Mucosa of gallbladder (tissue), 1 donor: ENCODE data around the gene CSMD2. TPM values are rescaled to one million over a fixed set of nuclear protein-coding genes. Genes with fewer than 3 reads are reported as not detected.
"Not testable (repeated sequence)": the region's sequence is repeated elsewhere in the genome, so short reads cannot be mapped to it uniquely, and the experiment has no call there.

Experiments
- DNase-seq: peaks from one replicate; pipeline ENCODE4 v3.0.0-alpha.2; 2020; ENCODE audit warnings: low spot score
- total RNA-seq: library from RNA; stranded (reverse); gene quantifications from one replicate; pipeline ENCODE4 v1.2.1, GENCODE V29; 2021
- donor health status: DM: no; HTN: no; CAD: no.

CSMD2 gene
- 6.5 TPM for total RNA-seq

DNA sequence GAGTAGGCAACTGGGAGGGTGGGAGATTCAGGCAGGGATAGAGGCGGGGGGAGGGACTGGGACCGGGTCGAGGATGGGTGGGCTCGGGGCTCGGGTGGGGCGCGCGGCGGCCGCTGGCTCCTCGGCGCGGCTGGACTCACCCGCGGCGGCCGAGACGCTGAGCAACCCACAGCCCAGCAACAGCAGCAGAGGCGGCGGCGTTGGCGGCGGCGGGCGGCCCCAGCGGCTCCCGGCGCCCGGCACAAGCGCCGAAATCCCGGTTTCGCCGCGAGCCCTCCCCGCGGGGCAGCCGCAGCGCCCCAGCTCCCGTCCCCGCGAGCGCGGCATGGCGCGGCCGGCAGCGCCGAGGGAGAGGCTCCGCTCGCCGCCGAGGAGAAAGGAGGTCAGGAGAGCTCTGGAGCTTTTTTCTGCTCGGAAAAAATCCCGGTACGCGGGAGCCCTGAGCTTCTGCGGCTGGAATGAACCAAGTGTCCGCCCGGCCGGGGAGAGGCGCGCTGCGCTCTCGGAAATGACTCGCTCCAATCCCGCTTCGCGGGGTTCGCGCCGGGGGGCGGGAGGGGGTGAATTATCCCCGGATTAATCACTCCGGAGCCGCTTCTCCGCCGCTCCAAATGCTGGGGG lies at the start of gene CSMD2:
Gene CSMD2 (minus strand): TSS at position 460 of the 621 bp plus-strand sequence. CDS start 133 bp downstream, at position 327.
- DNase-seq, result peak; percentile 46

DNA sequence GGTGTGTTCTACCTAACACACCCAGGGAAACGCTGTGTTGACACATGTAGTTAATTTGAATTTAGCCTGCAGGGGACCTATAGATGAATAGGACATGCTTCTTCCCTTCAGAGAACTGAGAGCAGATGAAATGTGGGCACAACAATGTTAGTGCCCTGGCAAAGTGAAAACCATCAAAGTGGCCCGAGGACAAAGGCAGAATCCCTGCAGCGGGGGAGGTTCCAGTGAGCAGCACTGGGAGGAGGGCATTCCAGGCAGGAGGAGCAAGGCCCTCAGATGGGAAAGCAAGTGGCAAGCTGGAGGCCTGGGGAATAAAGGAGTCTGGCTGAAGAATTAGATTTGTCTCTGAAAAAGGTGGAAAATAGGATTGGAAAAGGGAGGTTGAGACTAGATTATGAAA lies 48.9 kb upstream of the CSMD2 start:
- DNase-seq, result no peak

DNA sequence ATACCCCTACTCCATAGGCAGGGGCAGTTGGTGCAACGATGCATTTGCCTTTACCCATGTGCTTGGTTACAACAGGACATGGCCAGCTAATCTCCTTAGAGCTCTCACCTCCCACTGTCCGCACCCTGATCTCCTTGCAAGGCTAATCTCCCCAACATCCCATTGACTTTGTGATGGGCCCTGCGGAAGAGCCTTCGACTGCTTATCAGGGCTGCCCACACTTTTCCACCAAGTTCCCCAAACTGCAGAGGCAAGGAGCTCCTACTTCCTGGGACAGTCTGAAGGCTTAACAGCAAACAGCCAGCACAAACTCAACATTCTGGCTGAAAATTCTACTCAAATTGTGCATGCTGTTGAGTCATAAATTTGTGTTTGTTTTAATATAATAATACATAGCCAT lies 47.6 kb upstream of the CSMD2 start:
- DNase-seq, result no peak

DNA sequence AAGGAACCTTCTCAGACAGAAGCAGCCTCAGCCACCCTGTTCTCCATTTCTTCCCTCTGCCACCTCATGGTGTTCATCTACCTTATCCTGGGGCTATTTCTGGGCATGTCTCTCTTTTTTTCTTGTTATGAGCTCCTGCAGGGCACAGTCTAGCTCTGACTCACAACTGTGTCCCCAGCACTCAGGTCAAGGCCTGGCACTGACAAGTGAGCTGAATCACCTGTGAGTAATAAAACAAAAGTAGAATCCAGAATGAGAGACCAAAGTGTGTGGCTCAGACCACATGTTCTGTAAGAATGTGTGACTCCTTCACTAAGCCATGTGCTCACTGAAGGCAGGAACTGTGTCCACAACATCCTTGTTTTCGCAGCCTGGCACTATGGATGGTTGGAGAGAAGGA lies 34.9 kb upstream of the CSMD2 start:
- DNase-seq, result peak; percentile 58

DNA sequence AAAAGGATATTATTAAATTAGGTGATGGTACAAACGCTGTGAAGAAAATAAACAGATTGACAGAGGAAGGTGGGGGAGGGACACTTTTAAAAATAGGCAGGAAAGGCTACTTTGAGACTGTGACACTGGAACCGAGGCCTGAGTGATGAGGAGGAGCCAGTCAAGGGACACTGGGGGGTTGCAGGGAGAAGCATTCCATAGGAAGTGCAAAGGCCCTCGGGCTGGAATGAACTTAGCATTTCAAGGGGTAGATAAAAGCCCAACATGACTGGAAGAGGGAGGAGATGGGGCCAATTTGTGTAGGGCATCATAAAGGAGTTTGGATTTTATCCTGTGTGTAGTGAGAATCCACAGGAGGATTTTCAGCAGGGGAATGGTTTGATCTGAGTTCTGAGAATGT lies 27.6 kb upstream of the CSMD2 start:
- DNase-seq, result no peak

DNA sequence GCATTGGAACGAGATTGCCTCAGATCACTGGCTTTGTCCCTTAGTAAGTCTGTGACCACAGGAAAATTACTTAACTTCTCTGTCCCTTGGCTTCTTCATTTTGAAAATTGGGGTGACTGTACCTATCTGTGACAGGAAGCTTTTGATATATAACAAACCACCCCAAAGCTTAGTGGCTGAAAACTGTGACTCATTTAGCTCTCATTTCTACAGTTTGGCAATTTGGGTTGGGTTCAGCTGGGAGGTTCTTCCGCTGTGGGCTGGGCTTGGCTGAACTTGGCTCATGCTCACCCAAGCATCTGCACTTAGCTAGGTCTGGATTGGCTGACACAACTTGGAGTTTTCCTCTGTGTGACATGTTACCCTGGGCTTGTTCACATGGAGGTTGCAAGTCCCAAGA lies 25.7 kb upstream of the CSMD2 start:
- no peak for DNase-seq

DNA sequence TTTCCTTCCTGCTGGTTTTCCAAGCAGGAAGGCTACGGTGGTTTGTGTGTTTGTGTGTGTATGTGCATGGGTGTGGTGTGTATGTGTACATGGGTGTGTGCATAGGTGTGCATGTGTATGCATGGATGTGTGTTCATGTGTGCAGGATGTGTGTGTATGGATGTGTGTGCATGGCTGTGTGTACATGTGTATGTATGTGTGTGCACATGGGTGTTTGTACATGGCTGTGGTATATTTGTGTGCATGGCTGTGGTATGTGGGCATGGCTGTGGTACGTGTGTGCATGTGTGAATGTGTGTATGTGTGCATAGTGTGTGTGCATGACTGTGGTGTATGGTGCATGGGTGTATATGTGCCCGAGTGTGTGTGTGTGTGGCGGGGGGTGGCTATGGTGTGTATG lies 24.0 kb upstream of the CSMD2 start:
- DNase-seq, result no peak

DNA sequence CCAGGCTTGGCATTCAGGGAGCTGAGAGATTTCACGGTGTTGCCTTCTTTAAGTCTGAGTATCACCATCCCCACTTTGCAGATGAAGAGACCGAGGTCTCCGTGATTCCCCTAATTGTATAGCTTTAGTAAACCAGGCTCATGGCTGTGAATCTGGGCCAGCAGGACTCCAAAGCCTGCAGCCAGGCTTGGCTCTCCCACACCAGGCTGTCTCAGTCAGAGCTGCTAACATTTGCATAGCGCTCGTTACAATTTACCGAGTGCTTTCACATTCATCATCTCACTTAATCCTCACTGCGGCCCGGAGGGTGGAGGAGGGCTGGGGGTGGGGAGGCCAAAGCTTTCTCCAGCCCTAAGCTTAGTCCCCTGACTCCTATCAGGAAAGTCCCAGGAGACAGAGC lies 23.4 kb upstream of the CSMD2 start:
- no peak for DNase-seq

DNA sequence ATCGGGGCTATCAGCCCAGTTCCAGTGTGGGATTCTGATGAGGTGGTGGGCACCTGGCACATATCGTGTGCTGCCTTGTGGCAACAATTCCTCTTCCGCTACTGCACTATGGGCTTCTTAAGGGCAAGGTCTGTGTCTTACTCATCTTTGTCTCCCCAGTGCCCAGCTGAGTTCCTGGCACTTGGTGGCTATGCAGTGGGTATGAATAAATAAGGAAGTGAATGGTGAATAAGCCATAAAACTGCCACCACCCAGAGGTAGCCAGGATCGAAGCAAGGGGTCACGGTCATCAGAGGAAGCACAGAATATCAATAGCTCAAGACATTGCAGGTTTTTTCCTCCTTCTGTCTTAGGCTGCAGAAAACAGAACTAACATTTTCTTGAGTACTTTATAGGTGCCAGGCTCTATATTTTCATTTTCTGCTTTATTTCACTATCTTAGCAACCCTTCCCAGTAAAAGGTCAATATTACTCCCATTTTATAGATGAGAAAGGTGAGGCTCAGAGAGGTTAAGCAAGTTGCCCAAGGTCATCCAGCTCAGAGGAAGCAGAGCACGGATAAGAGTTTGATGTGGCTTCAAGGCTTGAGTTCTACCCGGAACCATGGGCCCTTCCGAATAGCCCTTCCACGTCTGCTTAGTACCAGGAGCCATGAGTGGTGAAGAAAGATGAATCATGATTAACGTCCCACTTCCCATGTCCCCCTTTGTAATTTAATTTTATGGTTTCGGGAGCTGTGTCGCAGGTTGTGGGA lies 21.9 kb upstream of the CSMD2 start:
- DNase-seq, result peak; percentile 87

DNA sequence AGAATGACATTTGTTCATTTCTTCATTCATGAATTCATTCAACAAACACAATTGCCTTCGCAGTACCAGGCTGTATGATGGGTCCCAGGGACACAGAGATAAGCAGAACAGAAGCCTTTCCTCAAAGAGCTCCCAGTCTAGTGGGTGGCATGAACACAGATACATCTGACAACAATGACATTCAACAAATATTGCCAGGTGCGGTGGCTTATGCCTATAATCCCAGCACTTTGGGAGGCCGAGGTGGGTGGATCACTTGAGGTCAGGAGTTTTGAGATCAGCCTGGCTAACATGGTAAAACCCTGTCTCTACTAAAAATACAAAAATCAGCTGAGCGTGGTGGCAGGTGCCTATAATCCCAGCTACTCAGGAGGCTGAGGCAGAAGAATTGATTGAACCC lies 18.4 kb upstream of the CSMD2 start:
- DNase-seq, result not testable (repeated sequence)

DNA sequence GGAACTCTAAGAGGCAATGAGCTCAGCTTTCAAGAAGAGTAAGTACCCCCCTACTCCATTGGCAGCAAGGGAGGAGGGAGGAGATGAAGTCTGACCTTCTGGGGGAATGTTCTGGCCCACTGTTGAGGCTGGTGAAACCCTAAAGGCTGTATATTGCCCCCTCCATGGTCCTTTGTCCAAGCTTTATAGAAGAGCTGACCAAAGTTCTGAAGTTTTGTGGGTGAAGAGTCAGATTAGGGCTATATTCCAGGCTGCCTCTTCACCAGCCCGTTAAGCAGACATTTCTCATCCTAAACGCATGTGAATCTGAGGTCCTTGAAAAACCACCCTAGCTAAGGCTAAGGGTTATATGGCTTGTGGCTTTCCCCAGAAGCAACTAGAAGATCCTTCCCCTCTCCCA lies 13.0 kb upstream of the CSMD2 start:
- no peak for DNase-seq

DNA sequence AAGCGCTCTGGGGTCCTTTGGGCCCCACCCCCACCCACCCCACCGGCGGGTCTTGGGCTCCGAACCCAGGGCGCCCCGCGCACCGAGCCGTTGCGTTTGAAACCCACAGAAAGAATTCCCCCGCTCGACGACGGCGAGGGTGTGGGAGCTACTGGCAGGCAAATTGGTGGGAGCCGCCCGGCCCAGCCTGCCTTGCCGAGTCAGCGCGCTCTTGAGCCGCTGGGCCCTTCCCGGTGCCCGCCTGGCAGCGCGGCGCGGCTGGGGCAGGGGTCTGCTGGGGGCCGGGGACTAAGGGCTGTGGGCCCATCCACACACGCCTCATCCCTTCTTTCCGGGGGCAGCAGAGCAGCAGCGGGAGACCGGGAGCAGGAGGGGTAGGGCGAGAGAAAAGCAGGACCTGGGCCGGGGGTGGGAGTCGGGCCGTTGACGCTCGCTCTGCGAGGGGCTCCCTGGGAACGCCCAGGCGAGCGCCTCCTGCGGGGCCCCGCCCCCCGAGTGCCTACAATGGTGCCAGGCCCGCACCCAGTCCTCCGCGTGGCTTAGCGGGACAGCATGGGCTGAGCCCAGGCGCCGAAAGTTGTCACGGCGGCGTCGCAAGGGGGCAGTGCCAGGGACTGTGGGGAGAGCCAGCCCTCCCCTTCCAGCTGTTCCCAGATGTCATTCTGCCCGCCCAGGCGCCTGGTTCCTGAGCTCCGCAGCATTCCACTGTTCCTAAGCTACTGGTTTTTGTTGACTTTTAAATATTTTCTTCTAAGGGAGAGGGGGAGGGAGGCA lies 12.0 kb upstream of the CSMD2 start, which contains the start of gene C1orf94:
Gene C1orf94 (plus strand): TSS at position 78 of the 774 bp plus-strand sequence. CDS start 883 bp downstream, outside the sequence.
- DNase-seq, result no peak

DNA sequence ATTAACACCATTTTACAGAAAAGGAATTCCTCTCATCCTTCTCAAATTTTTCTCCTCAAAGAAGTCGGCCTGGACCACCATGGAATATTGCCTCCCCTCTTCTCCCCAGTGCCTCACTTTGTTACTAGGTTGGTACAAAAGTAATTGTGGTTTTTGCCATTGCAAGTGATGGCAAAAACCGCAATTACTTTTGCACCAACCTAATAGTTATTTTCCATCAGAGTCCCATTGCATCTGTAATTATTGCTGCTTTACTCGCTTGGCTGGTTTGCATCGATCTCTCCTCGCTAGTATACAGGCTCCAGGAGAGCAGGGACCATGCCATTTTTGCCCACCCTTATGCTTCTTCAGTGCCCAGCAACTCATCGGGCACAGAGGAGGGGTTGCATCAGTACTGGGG lies 10.7 kb upstream of the CSMD2 start:
- DNase-seq, result no peak

DNA sequence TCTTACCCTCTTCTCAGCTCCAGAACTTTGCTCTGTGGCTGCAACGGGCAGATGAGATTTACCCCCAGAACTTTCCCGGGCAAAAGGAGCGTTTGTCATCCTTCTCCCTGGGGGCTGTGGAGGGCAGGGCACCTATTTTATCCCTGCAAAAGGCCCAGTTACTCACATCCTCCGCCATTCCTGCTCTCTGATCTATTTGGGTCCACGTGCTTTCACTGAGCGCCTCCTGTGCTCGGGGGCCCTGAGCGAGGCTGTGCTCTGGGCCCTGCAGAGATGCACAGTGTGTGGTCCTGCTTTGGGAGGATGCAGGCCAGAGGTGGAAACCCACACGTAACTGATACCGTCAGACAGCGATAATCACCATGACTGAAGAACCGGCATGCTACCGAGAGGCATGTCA lies 2.4 kb upstream of the CSMD2 start:
- no peak for DNase-seq

DNA sequence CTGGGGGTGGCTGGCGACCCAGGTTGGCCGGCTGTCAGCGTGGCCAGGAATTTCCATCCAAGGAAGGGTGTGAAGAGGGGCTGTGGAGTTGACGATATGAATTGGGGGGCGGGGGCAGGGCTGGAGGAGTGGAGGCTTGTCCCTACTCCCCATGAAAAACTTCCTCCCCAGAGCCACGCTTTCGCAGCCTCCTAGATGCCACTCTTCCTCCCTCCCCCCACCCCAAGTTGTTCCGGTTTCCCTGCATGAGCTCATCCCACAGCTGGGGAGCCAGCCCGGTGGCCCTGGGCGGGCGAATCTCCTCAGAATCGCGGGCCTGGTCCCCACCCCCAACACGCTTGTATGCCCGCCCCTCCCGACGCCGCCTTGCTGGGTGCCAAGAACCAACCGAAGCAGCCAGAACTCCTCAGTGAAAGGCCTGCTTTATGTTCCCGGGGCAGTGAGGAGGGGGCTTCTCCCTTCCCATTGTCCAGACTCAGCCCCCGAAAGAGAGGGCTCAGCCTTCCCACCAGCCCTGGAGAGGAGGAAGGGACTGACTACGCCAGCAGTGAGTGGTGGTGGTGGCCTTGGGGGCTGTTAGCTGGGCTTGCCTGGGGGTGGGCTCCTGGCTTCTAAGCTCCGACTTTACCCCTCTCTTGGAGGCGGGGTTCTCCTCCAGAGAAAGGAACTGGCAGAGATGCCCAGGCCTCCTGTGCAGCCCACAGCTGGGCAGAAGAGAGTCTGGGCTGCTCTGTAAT lies 1.8 kb upstream of the CSMD2 start:
- peak; percentile 52 for DNase-seq

DNA sequence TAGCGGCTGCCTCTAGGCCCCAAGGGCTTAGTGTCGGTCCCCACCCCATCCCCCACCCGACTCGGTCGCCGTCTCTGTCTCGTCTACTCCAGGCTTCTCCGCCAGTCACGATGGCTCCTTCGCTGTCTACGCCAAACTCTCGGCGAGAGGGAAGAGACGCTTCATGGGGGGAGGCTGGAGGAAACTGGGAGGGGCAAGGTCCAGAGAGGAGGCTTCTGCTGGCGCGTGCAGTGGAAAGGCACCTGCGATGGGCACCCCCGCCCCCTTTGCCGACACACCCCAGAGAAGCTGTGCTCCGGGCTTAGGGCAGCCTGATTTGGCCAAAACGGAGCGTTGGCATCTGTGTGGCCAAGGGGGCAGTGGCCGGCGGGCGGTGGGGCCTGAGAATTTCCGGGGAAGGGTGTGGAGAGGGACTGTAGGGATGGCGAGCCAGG lies 1.2 kb upstream of the CSMD2 start:
- no peak for DNase-seq

DNA sequence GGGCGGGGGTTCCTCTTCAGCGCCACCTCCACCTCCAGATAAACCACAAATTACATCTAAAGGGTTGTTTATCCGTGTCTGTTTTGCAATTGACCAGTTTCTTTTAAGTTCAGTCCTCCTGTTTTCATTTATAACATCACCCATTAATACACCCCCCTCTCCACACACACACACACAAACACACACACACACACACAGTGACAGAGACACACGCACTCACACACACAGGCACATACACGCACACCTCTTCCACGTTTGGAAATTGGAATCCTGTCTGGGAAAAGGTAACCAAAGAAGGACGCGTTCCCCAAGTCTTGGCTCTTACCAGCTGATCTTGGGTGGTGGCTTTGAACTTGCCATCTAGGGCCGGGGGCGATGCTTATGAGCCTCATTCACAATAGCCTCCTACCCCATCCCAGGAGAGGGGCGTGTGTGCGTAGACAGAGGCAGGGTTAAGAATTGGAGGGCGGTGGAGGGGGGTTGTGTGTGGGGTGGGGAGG lies 442 bp upstream of the CSMD2 start:
- DNase-seq, result no peak

DNA sequence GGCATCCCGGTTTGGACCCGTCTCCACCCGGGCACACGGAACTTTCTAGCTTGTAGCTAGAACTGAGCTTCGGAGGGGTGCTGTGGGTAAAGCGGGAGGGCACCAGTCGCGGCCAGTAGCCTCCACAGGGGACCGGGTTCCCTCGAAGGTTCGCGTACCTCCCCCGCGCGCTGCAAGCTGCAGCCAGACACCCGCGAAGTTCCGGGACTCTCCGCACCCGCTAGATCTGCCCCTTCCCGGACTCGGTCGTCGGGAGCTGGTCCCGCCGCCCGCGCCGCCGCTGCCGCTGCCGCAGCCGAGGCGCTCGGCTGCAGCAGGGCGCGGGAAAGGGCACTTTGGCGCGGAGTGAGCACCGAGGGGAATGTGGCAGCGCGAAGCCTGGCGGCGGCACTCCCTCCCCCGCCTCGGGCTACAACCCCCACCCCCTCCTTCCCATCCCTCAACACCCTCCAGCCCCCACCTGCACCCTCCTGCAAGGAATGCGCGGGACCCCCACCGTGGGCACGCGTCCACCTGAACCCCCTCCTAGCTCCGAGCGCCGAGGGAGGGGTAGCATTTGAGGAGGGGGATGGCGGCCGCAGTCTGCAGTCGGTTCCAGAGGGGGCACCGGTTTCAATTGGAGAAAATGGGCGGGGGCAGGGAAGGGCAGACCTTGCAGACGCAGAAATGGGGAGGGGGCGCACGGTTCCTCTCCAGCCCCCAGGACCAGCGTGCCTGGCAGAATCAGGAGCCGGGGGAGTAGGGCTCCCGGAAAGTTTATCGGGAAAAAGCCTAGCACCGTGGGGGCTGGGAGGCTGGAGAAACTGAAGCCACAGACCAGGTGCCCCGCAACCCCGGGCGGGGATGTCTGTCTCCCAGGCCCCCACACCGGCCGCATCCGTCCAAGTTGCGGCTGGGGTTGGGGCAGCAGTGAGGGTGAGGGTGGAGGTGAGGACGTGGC lies 968 bp downstream of the CSMD2 start:
- no peak for DNase-seq

DNA sequence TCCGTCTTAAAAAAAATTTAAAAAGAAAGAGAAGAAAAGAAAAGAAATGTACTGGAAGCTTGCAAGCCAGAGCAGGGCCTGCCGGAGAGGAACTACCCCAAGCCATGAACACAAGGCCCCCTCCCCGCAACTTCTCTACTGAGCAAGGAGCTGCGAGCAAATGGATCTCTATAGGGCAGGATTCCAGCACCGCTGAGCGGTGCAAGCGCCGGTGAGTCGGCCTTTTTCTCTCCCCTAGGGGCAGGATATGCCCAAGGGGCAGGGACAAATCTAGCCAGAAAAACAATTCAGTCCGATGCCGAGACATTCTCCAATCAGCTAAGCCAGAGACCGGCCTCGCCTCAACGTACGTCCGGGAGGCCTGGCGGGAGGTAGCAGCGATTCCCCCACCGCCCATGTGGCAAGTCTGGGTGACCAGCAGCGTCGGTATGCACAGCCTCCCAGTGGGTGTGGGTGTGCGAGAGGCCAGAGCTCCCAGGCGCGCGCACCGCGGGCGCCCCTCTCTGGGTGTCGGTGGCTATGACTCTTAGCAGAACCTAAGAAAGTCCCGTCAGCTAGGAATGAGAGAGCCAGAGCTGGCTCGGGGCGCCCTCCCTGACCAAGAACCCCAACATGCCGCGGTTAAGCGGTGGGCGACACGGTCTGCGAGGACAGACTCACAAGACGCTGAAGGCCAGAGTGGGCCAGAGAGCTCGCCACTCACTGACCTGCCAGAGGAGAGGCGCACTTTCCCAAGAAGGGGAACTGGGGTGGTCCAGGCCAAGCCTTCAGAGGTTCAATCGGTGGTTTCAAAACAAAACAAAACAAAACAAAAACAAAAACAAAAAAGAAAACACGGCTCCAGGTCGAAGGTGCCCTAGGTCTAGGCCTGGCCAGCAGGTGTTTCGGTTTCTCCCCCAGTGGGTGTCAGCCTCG lies 1.9 kb downstream of the CSMD2 start:
- DNase-seq, result peak; percentile 84

DNA sequence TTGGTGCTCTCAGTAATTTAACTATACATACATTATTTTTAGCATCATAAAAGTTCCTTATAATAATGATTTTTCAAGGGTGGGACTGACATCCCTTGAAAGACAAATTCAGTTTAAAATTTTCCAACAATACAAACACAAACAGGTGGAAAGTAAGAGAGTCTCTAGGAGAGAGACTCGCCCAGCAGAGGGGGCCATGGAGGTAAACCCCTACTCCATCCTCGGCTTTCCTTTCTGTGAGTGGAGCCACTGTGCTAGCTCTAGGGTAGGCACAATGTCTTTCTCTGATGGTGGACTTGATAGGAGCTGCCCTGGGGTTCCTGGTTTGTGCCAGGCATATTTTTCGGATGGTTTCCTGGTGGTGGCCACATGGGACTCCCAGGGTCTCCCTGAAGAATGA lies 8.3 kb downstream of the CSMD2 start:
- DNase-seq, result no peak
